PC-9 (cell line): ENCODE measurements around the gene CAMLG.

Source experiments
- CTCF ChIP-seq: fragments of 200-600 bp; sonication (generic); conservative IDR thresholded peaks from 2 replicates; pipeline ENCODE4 v1.6.1; 2017; ENCODE audit warnings: mixed run types, antibody characterized with exemption, mild to moderate bottlenecking, moderate library complexity
- EZH2 ChIP-seq: fragments of 200-600 bp; sonication (generic); IDR thresholded peaks from 2 replicates; pipeline ENCODE4 v1.8.0; 2017; ENCODE audit warnings: antibody characterized with exemption, low read depth

GRCh38 chr5:134708301-134708700 is 30.0 kb upstream of the CAMLG start:
- no peak for TF ChIP-seq CTCF
- TF ChIP-seq EZH2, result no peak
